GM18868 (cell line): ENCODE measurements around the gene GPRC5A.
A peak's percentile ranks its signal among the peaks of the same experiment; 100 is the strongest.

ENCODE experiments used
- ATAC-seq: cut with Tn5 transposase; IDR thresholded peaks from one replicate; pipeline ENCODE4 v1.9.1; 2021; ENCODE audit warnings: mild to moderate bottlenecking, moderate library complexity; ENCODE audit not compliant: unreplicated experiment

The GPRC5A gene

DNA sequence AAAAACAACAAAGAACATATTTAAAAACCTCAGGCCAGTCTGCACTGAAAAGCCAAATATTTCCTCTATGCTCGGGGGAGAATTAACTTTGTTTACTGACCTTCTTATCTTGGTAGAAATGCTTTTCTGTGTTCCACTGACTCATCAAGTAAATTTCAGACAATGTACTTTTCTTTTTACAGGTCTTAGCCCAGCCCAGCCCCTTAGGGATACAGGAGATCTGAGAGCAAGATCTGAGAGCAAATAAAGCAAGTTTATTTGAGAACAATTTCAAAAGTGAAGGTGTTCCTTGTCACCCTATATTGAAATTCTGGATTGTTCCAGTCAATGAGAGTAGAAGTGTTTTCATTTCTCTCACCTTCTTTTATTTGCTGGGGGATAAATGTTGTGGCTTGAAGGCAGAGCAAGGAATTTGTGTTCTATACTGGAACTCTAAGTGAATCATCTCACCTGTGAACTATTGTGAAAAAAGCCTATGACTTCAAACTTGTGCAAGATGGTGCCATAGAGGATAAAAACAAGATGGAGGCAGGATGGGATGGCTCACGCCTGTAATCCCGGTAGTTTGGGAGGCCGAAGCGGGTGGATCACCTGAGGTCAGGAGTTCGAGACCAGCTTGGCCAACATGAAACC is 7.9 kb upstream of the GPRC5A start:
- ATAC-seq = no peak

- no peak for ATAC-seq
Measured at GRCh38 chr12:12885096-12885792, 6.1 kb upstream of the GPRC5A start.

DNA sequence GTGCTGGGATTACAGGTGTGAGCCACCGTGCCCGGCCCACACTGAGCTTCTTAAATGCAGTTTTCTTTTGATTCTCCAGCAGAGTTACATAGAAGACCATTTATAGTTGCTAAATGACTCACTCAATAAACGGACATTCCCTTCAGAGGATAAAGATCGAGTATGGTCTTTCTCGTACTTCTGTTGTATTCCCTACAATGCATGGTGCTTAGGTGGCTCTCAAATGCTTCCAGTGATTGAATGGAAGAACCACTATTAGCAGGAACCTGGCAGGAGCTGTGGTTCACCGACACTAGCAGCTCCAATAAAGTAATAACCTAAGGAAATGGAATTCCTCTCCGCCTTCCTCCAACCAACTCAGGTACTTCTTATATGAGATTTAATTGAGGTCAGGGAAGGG is 3.9 kb upstream of the GPRC5A start:
- ATAC-seq = no peak

GRCh38 chr12:12889701-12890100 is 1.7 kb upstream of the GPRC5A start:
- no peak for ATAC-seq

DNA sequence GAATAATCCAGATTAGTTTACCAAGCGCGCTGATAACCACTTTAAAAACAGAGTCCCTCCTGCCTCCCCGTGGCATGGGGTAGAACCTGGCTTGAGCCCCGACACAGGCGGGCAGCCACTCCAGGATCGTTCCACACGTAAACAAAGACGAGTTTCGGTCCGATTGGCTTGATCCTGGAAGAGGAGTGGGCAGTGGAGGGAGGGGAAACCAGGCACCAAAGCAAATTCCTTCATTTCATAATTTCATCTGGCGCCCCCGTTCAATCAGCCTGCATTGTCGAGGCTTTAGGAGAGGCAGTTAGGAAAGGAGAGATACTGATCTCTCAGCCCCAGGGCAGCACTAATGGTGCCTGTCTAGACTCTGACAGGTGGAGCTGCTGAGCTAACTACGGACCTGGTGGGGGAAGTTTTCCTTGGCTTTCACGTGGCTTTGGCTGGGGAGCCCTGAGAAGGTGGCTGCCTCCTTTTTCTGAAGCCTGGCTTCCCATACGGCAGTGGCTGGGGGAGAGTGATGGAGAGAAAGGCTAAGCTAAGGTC is 751 bp upstream of the GPRC5A start:
- ATAC-seq = peak; percentile 59

- ATAC-seq = no peak
Measured at GRCh38 chr12:12891881-12892355, 556 bp downstream of the GPRC5A start.

DNA sequence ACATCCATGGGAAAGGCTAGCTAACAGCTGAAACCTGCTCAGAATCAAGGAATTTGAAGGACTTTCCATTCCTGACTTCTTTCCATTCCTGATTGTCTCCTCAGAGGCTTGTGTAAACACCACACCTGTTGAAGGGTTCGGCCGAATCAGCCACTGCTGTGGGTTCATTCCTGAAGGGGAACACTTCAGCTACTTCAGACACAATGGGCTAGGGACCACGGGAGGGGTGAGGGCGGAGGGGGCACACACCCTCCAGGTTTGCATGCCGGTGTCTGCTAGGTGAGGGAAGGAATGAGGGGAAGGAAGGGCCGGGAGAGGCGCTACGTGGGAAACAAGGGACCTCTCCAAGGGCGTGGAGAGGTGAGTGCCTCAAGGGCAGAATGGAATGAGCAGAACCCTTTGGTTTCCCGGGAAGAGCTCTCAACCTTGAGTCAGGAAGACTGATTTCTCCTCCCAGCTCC is 1.3 kb downstream of the GPRC5A start:
- ATAC-seq = no peak

DNA sequence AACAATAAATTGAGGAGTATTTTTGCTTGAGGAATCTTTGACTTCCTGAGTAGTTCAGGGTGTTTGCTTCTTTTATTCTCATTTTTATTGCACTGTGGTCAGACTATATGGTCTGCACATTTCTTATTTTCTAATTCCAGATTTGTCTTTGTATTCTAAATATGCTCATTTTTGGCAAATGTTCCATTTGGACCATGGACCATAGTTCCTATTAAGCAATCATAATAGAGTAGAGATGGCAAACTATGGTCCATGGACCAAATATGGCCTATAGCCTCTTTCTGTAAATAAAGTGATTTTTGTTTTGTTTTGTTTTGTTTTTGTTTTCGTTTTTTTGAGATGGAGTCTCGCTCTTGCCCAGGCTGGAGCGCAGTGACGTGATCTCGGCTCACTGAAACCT is 2.1 kb downstream of the GPRC5A start:
- no peak for ATAC-seq

DNA sequence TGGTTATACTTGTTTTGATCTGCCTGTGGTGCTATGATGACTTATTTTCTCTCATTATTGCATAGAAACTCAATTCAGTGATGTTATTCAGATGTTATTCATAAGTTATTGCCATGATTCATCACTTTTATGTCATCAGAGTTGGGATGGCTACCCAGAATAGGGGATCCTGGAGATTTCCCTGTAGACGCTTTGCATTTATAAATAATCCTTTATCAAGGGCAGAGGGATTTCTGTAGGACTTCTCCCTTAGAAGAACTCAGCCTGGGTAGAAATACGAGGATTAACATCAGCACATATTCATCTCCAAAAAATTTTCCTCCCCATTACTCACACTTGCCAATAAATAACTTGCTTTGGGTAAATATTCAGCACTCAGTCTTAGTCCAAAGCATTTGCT is 4.9 kb downstream of the GPRC5A start:
- ATAC-seq = no peak

DNA sequence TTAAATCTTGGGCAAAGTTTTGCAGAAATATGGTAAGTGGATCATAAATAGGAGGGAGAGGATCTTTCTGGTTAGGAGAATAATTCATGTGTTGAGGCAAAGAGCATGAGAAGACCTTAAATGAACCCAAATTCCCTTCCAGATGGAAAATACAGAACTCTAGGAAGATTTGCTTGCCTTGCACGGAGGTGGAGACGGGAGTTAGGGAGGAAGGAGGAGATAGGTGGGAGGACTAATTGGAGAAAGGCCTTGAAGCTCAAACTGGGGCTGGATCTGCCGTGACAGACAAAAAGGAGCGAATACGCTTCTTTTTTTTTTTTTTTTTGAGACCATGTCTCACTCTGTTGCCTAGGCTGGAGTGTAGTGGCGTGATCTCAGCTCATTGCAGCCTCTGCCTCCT is 5.9 kb downstream of the GPRC5A start:
- ATAC-seq = no peak

GRCh38 chr12:12898136-12898717 is 6.9 kb downstream of the GPRC5A start:
- ATAC-seq = no peak

DNA sequence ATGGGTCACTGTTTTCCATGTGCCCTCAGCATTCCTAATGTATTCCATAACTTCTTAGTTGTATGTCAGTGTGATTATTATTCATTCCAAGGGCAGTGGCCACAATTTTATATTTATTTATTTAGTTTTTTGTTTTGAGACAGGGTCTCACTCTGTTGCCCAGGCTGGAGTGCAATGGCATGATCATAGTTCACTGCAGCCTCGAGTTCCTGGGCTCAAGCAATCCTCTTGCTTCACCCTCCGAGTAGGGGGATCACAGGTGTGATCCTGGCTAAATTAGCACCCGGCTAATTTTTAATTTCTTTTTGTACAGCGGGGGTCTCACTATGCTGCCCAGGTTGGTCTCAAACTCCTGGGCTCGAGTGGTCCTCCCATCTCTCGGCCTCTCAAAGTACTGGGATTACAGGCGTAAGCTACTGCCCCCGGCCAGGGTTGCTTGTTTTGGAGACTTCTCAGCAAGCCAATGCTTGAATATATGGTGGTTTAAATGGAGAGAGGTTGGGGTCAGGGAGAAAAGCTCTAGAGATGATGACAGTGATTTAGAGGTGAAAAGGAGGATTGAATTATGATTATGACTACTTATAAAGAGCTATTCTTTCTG is 7.6 kb downstream of the GPRC5A start:
- no peak for ATAC-seq

DNA sequence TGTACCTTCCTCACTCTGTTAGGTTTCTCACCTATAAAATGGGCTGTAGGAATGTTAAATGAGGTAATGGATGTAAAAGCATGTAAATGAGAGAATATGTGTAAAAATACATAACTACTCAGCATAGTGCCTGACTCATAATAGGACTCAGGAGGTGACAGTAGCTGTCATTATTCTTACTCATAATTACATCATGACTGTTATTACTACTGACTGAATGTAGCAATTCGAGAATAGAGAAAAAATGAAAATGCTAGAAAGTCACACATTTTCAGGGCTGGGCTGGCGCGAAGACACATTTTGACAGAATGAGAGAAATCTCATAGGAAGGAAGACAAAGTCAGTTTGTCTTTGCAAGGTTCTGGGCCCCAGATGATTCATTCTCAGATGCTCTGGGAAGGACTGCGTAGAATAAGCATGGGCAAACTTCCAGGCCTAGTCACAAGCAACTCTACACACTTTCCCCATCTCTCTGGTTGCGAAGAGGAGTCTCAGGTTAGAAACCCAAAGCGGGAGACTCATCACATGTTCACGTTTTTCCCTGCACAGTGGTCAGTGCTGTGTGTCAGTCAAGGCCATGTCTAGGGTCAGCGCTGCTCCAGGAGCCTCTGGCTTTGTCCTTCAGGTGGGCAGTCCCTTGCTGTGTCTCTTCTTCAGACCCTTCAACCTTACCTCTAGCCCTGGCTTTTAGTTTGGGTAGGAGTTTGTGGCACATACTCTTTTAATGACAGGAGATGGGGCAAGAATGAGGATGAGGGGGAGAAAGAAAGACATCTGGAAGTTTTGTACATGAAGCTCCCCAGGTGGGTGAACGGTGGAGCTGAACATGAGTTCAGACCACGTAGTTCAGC is 8.4 kb downstream of the GPRC5A start:
- peak; percentile 94 for ATAC-seq

GRCh38 chr12:12900786-12901157 is 9.4 kb downstream of the GPRC5A start:
- no peak for ATAC-seq

DNA sequence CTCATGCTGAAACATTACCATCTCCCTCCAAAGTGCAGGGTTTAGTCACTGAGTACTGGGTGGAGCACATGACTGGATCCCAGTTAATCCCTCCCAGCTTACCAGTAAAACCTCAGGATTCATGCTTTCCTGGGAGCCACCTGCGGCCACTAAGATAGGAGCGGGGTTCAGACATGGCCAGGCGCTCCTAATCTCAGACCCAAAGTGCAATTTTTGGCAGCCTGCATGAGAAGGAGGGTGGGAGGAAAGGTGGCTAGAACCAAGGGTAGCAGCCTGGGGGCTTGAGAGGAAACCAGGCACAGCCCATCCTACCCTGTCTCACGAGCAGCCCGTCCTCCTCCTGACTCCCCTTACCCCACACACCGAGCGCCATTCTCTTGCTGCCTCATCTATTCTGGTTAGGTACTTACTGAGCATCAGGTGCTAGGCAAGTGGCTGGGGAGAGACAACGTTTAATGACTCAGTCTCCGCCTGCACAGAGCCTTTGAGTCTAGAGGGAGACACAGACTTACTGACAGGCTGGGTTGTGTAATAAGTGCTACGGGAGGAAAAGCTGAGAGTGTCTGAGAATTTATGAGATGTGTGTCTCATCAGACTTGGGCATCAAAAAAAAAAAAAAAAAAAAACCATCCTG is 9.9 kb downstream of the GPRC5A start:
- no peak for ATAC-seq

GRCh38 chr12:12902036-12902435 is 10.7 kb downstream of the GPRC5A start:
- no peak for ATAC-seq

DNA sequence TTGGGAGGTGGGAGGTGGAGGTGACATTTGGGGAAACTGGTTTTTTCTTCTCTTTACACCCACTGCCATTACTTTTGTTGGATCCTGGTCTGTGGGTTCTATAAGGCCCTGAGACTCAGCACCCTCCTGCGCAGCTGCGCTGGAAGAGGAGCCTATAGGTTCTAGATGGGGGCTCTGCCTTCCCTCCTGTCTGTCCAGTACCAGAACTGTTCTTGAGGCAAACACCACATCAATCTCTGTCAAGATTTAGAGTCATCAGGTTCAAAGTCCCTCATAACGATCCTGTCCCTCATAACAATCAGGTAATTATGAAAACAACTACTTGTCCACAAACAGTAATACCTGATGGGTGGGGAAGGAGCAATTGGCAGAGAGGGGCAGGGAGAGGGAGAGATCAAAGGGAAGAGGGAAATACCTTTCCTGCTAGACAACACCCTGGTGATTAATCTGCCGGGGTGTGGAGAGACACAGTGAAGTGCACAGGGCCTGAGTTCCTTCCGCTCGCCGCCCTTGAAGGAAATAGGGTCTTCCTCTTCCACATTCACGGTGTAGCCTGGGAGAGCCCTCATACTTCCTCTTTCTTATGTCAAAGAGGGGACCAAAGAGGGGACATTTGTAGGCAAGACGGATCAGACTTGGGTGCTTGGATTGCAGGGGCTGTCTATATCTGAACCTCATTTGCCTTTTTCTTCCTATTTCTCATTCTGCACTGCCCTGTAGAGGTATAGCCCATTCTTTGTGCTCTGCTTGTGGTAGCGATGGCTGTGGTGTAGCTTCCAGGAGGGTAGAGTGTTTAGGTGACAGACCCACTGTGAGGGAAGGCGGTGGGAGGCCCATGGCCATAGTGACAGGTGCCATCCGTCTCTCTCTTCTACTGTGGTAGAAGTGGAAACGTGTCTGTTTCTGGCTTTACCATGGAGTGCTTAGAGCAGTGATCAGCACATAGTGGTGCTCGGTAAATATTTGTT is 12.6 kb downstream of the GPRC5A start:
- no peak for ATAC-seq

- no peak for ATAC-seq
Measured at GRCh38 chr12:12907552-12907951, 16.2 kb downstream of the GPRC5A start.

DNA sequence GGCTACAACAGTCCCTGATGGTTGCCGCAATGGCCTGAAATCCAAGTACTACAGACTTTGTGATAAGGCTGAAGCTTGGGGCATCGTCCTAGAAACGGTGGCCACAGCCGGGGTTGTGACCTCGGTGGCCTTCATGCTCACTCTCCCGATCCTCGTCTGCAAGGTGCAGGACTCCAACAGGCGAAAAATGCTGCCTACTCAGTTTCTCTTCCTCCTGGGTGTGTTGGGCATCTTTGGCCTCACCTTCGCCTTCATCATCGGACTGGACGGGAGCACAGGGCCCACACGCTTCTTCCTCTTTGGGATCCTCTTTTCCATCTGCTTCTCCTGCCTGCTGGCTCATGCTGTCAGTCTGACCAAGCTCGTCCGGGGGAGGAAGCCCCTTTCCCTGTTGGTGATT is 16.9 kb downstream of the GPRC5A start:
- ATAC-seq = no peak
